H1 (cell line): ENCODE results near the gene VEPH1. TPM values are rescaled to one million over a fixed set of nuclear protein-coding genes. Genes with fewer than 3 reads are reported as not detected.

Experiments
- CTCF ChIA-PET: fragments of 300-600 bp; sonication (Branson Sonifier 250); formaldehyde crosslinking; loops from one replicate; lab custom pipeline; 2021; ENCODE audit not compliant: partially characterized antibody; lab: Charles Lee
- POLR2A ChIA-PET: fragments of 300-600 bp; sonication (Branson Sonifier 250); formaldehyde crosslinking; loops from one replicate; lab custom pipeline; 2021; ENCODE audit warnings: inconsistent platforms; ENCODE audit not compliant: partially characterized antibody; lab: Charles Lee
- DNase-seq, 2 experiments: peaks; one replicate each; pipeline versions ENCODE4 v3.0.0 to v3.0.0-alpha.2; 2010 to 2022; ENCODE audit warnings: low spot score in 2 of 2, low read depth in 1 of 2, mixed read lengths in 1 of 2
- FAIRE-seq: peaks from 2 replicates; lab custom pipeline; 2011; peaks lifted over from hg19 to GRCh38; lab: Jason Lieb, UNC
- H2AFZ ChIP-seq: 2 replicates; pipeline ENCODE4 v1.8.1; 2012; ENCODE audit warnings: low read length, inconsistent platforms
- H2AK5ac ChIP-seq: 2 replicates; pipeline ENCODE4 v1.6.1; 2013; ENCODE audit warnings: low read depth, low read length
- H2BK120ac ChIP-seq: replicated peaks from 2 replicates; pipeline ENCODE3; 2013; ENCODE audit warnings: low read depth, low read length, inconsistent platforms
- H2BK12ac ChIP-seq: 2 replicates; pipeline ENCODE4 v1.6.1; 2013; ENCODE audit warnings: low read depth, low read length
- H2BK15ac ChIP-seq: 2 replicates; pipeline ENCODE4 v1.6.1; 2013; ENCODE audit warnings: low read length
- H2BK20ac ChIP-seq: 2 replicates; pipeline ENCODE4 v1.6.1; 2013; ENCODE audit warnings: low read length
- H2BK5ac ChIP-seq: 2 replicates; pipeline ENCODE4 v1.6.1; 2013; ENCODE audit warnings: low read depth, low read length
- H3K14ac ChIP-seq: 2 replicates; pipeline ENCODE4 v1.6.1; 2013; ENCODE audit warnings: inconsistent platforms; ENCODE audit not compliant: insufficient read length
- H3K18ac ChIP-seq: 2 replicates; pipeline ENCODE4 v1.6.1; 2013; ENCODE audit warnings: low read length; ENCODE audit errors: extremely low read depth
- H3K23ac ChIP-seq: 2 replicates; pipeline ENCODE4 v1.6.1; 2013; ENCODE audit warnings: inconsistent platforms; ENCODE audit not compliant: insufficient read length
- H3K23me2 ChIP-seq: 2 replicates; pipeline ENCODE4 v1.6.1; 2013; ENCODE audit warnings: low read depth, low read length
- H3K27ac ChIP-seq: 2 replicates; pipeline ENCODE4 v1.6.1; 2011; ENCODE audit warnings: low read depth, low read length, inconsistent platforms
- H3K27me3 ChIP-seq, 4 experiments: replicated peaks in 1 of 4; 1 replicate in 1 of 4; 2 replicates in 3 of 4; pipeline versions ENCODE4 v1.6.1 to v1.8.1; 2011 to 2013; ENCODE audit warnings: low read length in 3 of 4, mild to moderate bottlenecking in 3 of 4, inconsistent platforms in 2 of 4, mixed read lengths in 2 of 4, moderate library complexity in 1 of 4; ENCODE audit not compliant: control insufficient read depth in 3 of 4, insufficient read depth in 3 of 4; ENCODE audit errors: extremely low read depth in 1 of 4
- H3K36me3 ChIP-seq, 4 experiments: 2 replicates each; pipeline versions ENCODE4 v1.6.1 to v1.8.1; 2011 to 2013; ENCODE audit warnings: mild to moderate bottlenecking in 4 of 4, low read length in 3 of 4, moderate library complexity in 2 of 4, control low read depth in 1 of 4, inconsistent platforms in 1 of 4; ENCODE audit not compliant: insufficient read depth in 4 of 4, control insufficient read depth in 2 of 4
- H3K4ac ChIP-seq: replicated peaks from 2 replicates; pipeline ENCODE3; 2013; ENCODE audit warnings: low read length, low read depth, mixed read lengths, inconsistent platforms; ENCODE audit not compliant: insufficient read length
- H3K4me1 ChIP-seq, 4 experiments: replicated peaks in 1 of 4; 1 replicate in 1 of 4; 2 replicates in 3 of 4; pipeline versions ENCODE4 v1.6.1 to v1.8.1; 2011 to 2013; ENCODE audit warnings: low read length in 3 of 4, inconsistent platforms in 2 of 4, mixed read lengths in 1 of 4; ENCODE audit not compliant: insufficient read depth in 4 of 4, control insufficient read depth in 3 of 4
- H3K4me2 ChIP-seq, 2 experiments: 2 replicates each; pipeline versions ENCODE4 v1.6.1 to v1.8.1; 2011 to 2013; ENCODE audit warnings: low read depth in 2 of 2, low read length in 2 of 2, control low read depth in 1 of 2, inconsistent platforms in 1 of 2, mild to moderate bottlenecking in 1 of 2; ENCODE audit not compliant: insufficient read depth in 1 of 2
- H3K4me3 ChIP-seq, 4 experiments: fragments of 200-600, 300-600 bp in 1 of 4; sonication (generic), shearing (Covaris generic), sonication (Bioruptor Twin) in 1 of 4; 2 replicates each; pipeline versions ENCODE4 v1.5.1 to v1.8.1; 2011 to 2016; ENCODE audit warnings: low read length in 4 of 4, low read depth in 3 of 4, control low read depth in 2 of 4, inconsistent platforms in 2 of 4, mild to moderate bottlenecking in 2 of 4, mixed read lengths in 1 of 4, moderate library complexity in 1 of 4; ENCODE audit not compliant: insufficient read depth in 2 of 4; ENCODE audit errors: extremely low read depth in 1 of 4
- H3K56ac ChIP-seq: replicated peaks from 2 replicates; pipeline ENCODE3; 2013; ENCODE audit warnings: low read depth, mild to moderate bottlenecking, mixed read lengths, low read length, inconsistent platforms; ENCODE audit not compliant: insufficient read length
- H3K79me1 ChIP-seq: 2 replicates; pipeline ENCODE4 v1.6.1; 2013; ENCODE audit warnings: low read depth, low read length, control low read depth
- H3K79me2 ChIP-seq, 2 experiments: 2 replicates each; pipeline versions ENCODE4 v1.6.1 to v1.8.1; 2012 to 2013; ENCODE audit warnings: low read length in 2 of 2, mild to moderate bottlenecking in 2 of 2, inconsistent platforms in 1 of 2; ENCODE audit not compliant: insufficient read depth in 2 of 2, control insufficient read depth in 1 of 2
- H3K9ac ChIP-seq, 4 experiments: replicated peaks in 1 of 4; 1 replicate in 1 of 4; 2 replicates in 3 of 4; pipeline versions ENCODE4 v1.6.1 to v1.8.1; 2011 to 2013; ENCODE audit warnings: low read depth in 3 of 4, low read length in 3 of 4, control low read depth in 2 of 4, mild to moderate bottlenecking in 2 of 4, moderate library complexity in 2 of 4, inconsistent platforms in 1 of 4; ENCODE audit errors: extremely low read depth in 1 of 4
- H3K9me3 ChIP-seq, 2 experiments: 2 replicates each; pipeline versions ENCODE4 v1.6.1 to v1.8.1; 2012 to 2013; ENCODE audit warnings: mild to moderate bottlenecking in 2 of 2, moderate library complexity in 2 of 2, control low read depth in 1 of 2, inconsistent platforms in 1 of 2, low read depth in 1 of 2, low read length in 1 of 2, mixed read lengths in 1 of 2; ENCODE audit not compliant: insufficient read depth in 2 of 2
- H4K20me1 ChIP-seq, 2 experiments: replicated peaks in 1 of 2; 2 replicates each; pipeline versions ENCODE3 to v1.8.1; 2011 to 2013; ENCODE audit warnings: inconsistent platforms in 2 of 2, low read length in 2 of 2, mild to moderate bottlenecking in 1 of 2; ENCODE audit not compliant: insufficient read depth in 2 of 2, control insufficient read depth in 1 of 2
- H4K5ac ChIP-seq: 2 replicates; pipeline ENCODE4 v1.6.1; 2013; ENCODE audit warnings: low read length, low read depth, mixed read lengths, inconsistent platforms; ENCODE audit not compliant: insufficient read length
- H4K8ac ChIP-seq: 2 replicates; pipeline ENCODE4 v1.8.0; 2013; ENCODE audit warnings: mild to moderate bottlenecking, moderate library complexity, low read length, inconsistent platforms; ENCODE audit not compliant: insufficient read depth; ENCODE audit errors: extremely low read depth
- H4K91ac ChIP-seq: replicated peaks from 2 replicates; pipeline ENCODE3; 2013; ENCODE audit warnings: low read length, mixed read lengths, inconsistent platforms; ENCODE audit not compliant: insufficient read length
- BRCA1 ChIP-seq: IDR thresholded peaks from 2 replicates; pipeline ENCODE4 v1.6.1; 2012; ENCODE audit warnings: low read depth, low read length, improper control_type of control experiment
- CBX8 ChIP-seq: fragments of 300-800, 300-1000 bp; sonication (generic); IDR thresholded peaks from 2 replicates; pipeline ENCODE4 v1.7.1; 2016; ENCODE audit warnings: low read depth, low read length, borderline replicate concordance
- CEBPB ChIP-seq: IDR thresholded peaks from 2 replicates; pipeline ENCODE4 v1.6.1; 2012; ENCODE audit warnings: low read depth, low read length
- CTCF ChIP-seq, 3 experiments: IDR thresholded peaks; 1 replicate in 2 of 3; 2 replicates in 1 of 3; pipeline versions ENCODE4 v1.5.1 to v1.6.1; 2011; ENCODE audit warnings: low read length in 3 of 3, mild to moderate bottlenecking in 3 of 3, inconsistent platforms in 2 of 3, low read depth in 1 of 3, moderate library complexity in 1 of 3; ENCODE audit not compliant: insufficient read depth in 1 of 3; ENCODE audit errors: control extremely low read depth in 1 of 3
- GTF2F1 ChIP-seq: IDR thresholded peaks from 2 replicates; pipeline ENCODE4 v1.6.1; 2012; ENCODE audit warnings: low read depth, low read length, improper control_type of control experiment, borderline replicate concordance
- HDAC2 ChIP-seq, 2 experiments: fragments of 300-600 bp in 1 of 2; sonication (generic) in 1 of 2; IDR thresholded peaks; 2 replicates each; pipeline ENCODE4 v1.6.1; 2011 to 2012; ENCODE audit warnings: low read depth in 2 of 2, low read length in 2 of 2, mild to moderate bottlenecking in 2 of 2, moderate library complexity in 2 of 2, borderline replicate concordance in 1 of 2, inconsistent platforms in 1 of 2
- HDAC6 ChIP-seq: IDR thresholded peaks from one replicate; pipeline ENCODE4 v1.7.1; 2012; ENCODE audit warnings: low read depth, mild to moderate bottlenecking, inconsistent platforms, low read length, moderate library complexity
- KDM4A ChIP-seq: IDR thresholded peaks from one replicate; pipeline ENCODE4 v1.7.1; 2012; ENCODE audit warnings: low read depth, mild to moderate bottlenecking, moderate library complexity, low read length, inconsistent platforms; ENCODE audit not compliant: severe bottlenecking
- POLR2AphosphoS5 ChIP-seq: IDR thresholded peaks from 2 replicates; pipeline ENCODE4 v1.6.1; 2011; ENCODE audit warnings: low read depth, low read length
- RNF2 ChIP-seq: fragments of 200-900, 300-1000 bp; sonication (generic); IDR thresholded peaks from 2 replicates; pipeline ENCODE4 v1.7.1; 2016; ENCODE audit warnings: borderline replicate concordance, low read depth, mild to moderate bottlenecking, antibody characterized with exemption, low read length; ENCODE audit not compliant: poor library complexity, severe bottlenecking; ENCODE audit errors: missing control alignments
- SIX5 ChIP-seq: IDR thresholded peaks from 2 replicates; pipeline ENCODE4 v1.6.1; 2011; ENCODE audit warnings: mild to moderate bottlenecking, low read depth, low read length
- TAF1 ChIP-seq: IDR thresholded peaks from 2 replicates; pipeline ENCODE4 v1.6.1; 2011; ENCODE audit warnings: mild to moderate bottlenecking, low read depth, low read length
- WGBS, 2 experiments: shearing (Covaris generic) in 1 of 2; methylation state at CpG; one replicate each; pipeline versions ENCODE4 v1.1.6 to v1.1.7; 2013 to 2015; ENCODE audit warnings: low lambda C conversion rate in 2 of 2, mixed read lengths in 2 of 2, inconsistent platforms in 1 of 2, low coverage in 1 of 2, missing lambda C conversion rate in 1 of 2; ENCODE audit not compliant: insufficient replicate concordance in 2 of 2, insufficient coverage in 1 of 2, insufficient read length in 1 of 2; ENCODE audit errors: extremely low coverage in 1 of 2, missing lambda C conversion rate in 1 of 2; 5-methylcytosine and 5-hydroxymethylcytosine counted together
- polyA plus RNA-seq, 7 experiments: library from polyadenylated mRNA; depleted of rRNA in 3 of 7; stranded (reverse) in 5 of 7; unstranded in 2 of 7; fragments of >200 nt in 5 of 7; fragments of 200-250 nt in 2 of 7; gene quantifications; 1 replicate in 5 of 7; 2 replicates in 1 of 7; 4 replicates in 1 of 7; pipeline versions ENCODE4 v1.2.1 to v1.2.3, GENCODE V29; 2011 to 2013; ENCODE audit warnings: missing spikeins in 2 of 7, mixed read lengths in 2 of 7
- total RNA-seq: library from RNA; stranded (reverse); fragmentation: NEBNext Ultra II Directional; extraction: Animal tissue kit (Norgen Biotek cat#: 25700); gene quantifications from 2 replicates; pipeline ENCODE4 v1.2.1, GENCODE V29; 2021

VEPH1 gene
- total and polyA plus RNA-seq, 2 of the 8 experiments (the other 6 are each of a cell fraction or from before 2014, with no cell fraction given) = 12.0 to 18.3 TPM

GRCh38 chr3:157220211-157220610, 283.0 kb downstream of the VEPH1 start:
- Histone ChIP-seq H3K9me3 (no peaks in the 10 kb centered on the region), H4K91ac (no peak overlapping the region), H4K20me1 (no peaks in the 10 kb centered on the region), H4K5ac (no peak overlapping the region), H3K79me1 (no peaks in the 10 kb centered on the region), H2BK12ac (no peak overlapping the region), H2BK120ac (no peak overlapping the region), H3K4me2 (no peak overlapping the region), H3K79me2 (no peaks in the 10 kb centered on the region), H3K27me3 (no peaks in the 10 kb centered on the region), H3K9ac (no peak overlapping the region), H3K14ac (no peak overlapping the region), H2AK5ac (no peak overlapping the region), H3K4me3 (no peak overlapping the region), H3K18ac (no peak overlapping the region), H3K23me2 (no peaks in the 10 kb centered on the region), H4K8ac (no peak overlapping the region), H3K4me1 (no peaks in the 10 kb centered on the region), H2AFZ (no peak overlapping the region), H3K56ac (no peak overlapping the region), H2BK15ac (no peak overlapping the region), H2BK5ac (no peak overlapping the region), H3K23ac (no peak overlapping the region), H3K36me3 (no peaks in the 10 kb centered on the region), H3K4ac (no peak overlapping the region), H2BK20ac (no peak overlapping the region), H3K27ac (no peak overlapping the region)
- ChIA-PET CTCF (interaction anchor here (0.6 to 3.0 kb wide), 3 partner anchors 18 to 57 kb away, joined by 3 to 14 read pairs (median 3); no protein-coding TSS in a partner anchor), POLR2A (no interaction called here)
- 72% methylated on average over 1 of the region's 1 CpG; no CpG with 5 or more reads in 1 of the 2 experiments for WGBS, 2 experiments
- no peak for FAIRE-seq
- DNase-seq = no peak
- TF ChIP-seq GTF2F1 (no peak), TAF1 (no peak), HDAC6 (no peak), CEBPB (no peak), SIX5 (no peak), CTCF (IDR thresholded peaks at IDR 0.05; ENCODE audit: control extremely low read depth in 1 of 3, insufficient read depth in 1 of 3, low read depth in 1 of 3, low read length in 3 of 3) (no peak), POLR2AphosphoS5 (no peak), KDM4A (no peak), HDAC2 (IDR thresholded peaks at IDR 0.05; ENCODE audit: borderline replicate concordance in 1 of 2, low read depth in 2 of 2, low read length in 2 of 2) (no peak), RNF2 (no peak), BRCA1 (no peak), CBX8 (no peak)
